ENCODE results near the gene SLC13A5.

GRCh38 chr17:6636616-6637457 lies 76.3 kb downstream of the SLC13A5 start:
- TF ChIP-seq CTCF (IDR thresholded peaks at IDR 0.05) (no peak), EZH2 (IDR thresholded peaks at IDR 0.05) (no peak)
